ENCODE results near the gene HSPH1. TPM values are rescaled to one million over a fixed set of nuclear protein-coding genes. Genes with fewer than 3 reads are reported as not detected.

The HSPH1 gene
- total and polyA plus RNA-seq, 2 of the 8 experiments (the other 6 are each of a cell fraction or from before 2014, with no cell fraction given): 14.2 to 145 TPM

GRCh38 chr13:31195616-31196015 lies 33.9 kb upstream of the HSPH1 start:
- H2AFZ ChIP-seq (ENCODE audit: low read length): no peak overlapping the region
- CTCF ChIA-PET (ENCODE audit: partially characterized antibody): interaction anchor here (0.7 to 1.5 kb wide), 4 partner anchors 41 to 311 kb away, joined by 3 to 5 read pairs (median 4); no protein-coding TSS in a partner anchor
- H4K91ac ChIP-seq (replicated peaks; ENCODE audit: insufficient read length, low read length): no peak overlapping the region
- TF ChIP-seq RNF2 (IDR thresholded peaks at IDR 0.05; ENCODE audit: borderline replicate concordance, low read depth, low read length, missing control alignments, poor library complexity, severe bottlenecking) (no peak), CTBP2 (IDR thresholded peaks at IDR 0.05; ENCODE audit: borderline replicate concordance, insufficient read depth, insufficient read length, low read length) (no peak), CTCF (IDR thresholded peaks at IDR 0.05; ENCODE audit: control extremely low read depth in 1 of 3, insufficient read depth in 1 of 3, low read depth in 1 of 3, low read length in 3 of 3) (no peak), CBX8 (IDR thresholded peaks at IDR 0.05; ENCODE audit: borderline replicate concordance, low read depth, low read length) (no peak), ATF3 (IDR thresholded peaks at IDR 0.05; ENCODE audit: insufficient read depth, low read depth, low read length) (no peak), POLR2AphosphoS5 (IDR thresholded peaks at IDR 0.05; ENCODE audit: low read depth, low read length) (no peak), RBBP5 (IDR thresholded peaks at IDR 0.05; ENCODE audit: borderline replicate concordance, low read depth, low read length) (no peak), E2F6 (IDR thresholded peaks at IDR 0.05) (no peak), NRF1 (IDR thresholded peaks at IDR 0.05; ENCODE audit: low read depth, low read length) (no peak)

More at GRCh38 chr13:31195616-31196015, 33.9 kb upstream of the HSPH1 start:
- Histone ChIP-seq H3K9me3 (ENCODE audit: insufficient read depth in 2 of 2, low read depth in 1 of 2, low read length in 1 of 2) (no peaks in the 10 kb centered on the region), H3K9ac (replicated peaks in 1 of 4; ENCODE audit: extremely low read depth in 1 of 4, low read depth in 3 of 4, low read length in 3 of 4) (no peak overlapping the region), H3K36me3 (ENCODE audit: control insufficient read depth in 2 of 4, insufficient read depth in 4 of 4, low read length in 3 of 4) (no peaks in the 10 kb centered on the region), H3K4me3 (ENCODE audit: extremely low read depth in 1 of 4, insufficient read depth in 2 of 4, low read depth in 3 of 4, low read length in 4 of 4) (no peak overlapping the region), H3K18ac (ENCODE audit: extremely low read depth, low read length) (no peak overlapping the region), H3K27ac (ENCODE audit: low read depth, low read length) (no peak overlapping the region), H3K79me1 (ENCODE audit: low read depth, low read length) (no peaks in the 10 kb centered on the region), H2BK120ac (replicated peaks; ENCODE audit: low read depth, low read length) (no peak overlapping the region), H3K4me2 (ENCODE audit: insufficient read depth in 1 of 2, low read depth in 2 of 2, low read length in 2 of 2) (no peak overlapping the region), H3K14ac (ENCODE audit: insufficient read length) (no peak overlapping the region), H2AK5ac (ENCODE audit: low read depth, low read length) (no peak overlapping the region), H3K23me2 (ENCODE audit: low read depth, low read length) (no peaks in the 10 kb centered on the region), H3K4ac (replicated peaks; ENCODE audit: insufficient read length, low read depth, low read length) (no peak overlapping the region), H3K79me2 (ENCODE audit: control insufficient read depth in 1 of 2, insufficient read depth in 2 of 2, low read length in 2 of 2) (no peaks in the 10 kb centered on the region), H4K8ac (ENCODE audit: extremely low read depth, insufficient read depth, low read length) (no peak overlapping the region), H4K20me1 (replicated peaks in 1 of 2; ENCODE audit: control insufficient read depth in 1 of 2, insufficient read depth in 2 of 2, low read length in 2 of 2) (no peaks in the 10 kb centered on the region), H2BK12ac (ENCODE audit: low read depth, low read length) (no peak overlapping the region), H2BK20ac (ENCODE audit: low read length) (no peak overlapping the region), H3K56ac (replicated peaks; ENCODE audit: insufficient read length, low read depth, low read length) (no peak overlapping the region), H4K5ac (ENCODE audit: insufficient read length, low read depth, low read length) (no peak overlapping the region), H2BK5ac (ENCODE audit: low read depth, low read length) (no peak overlapping the region), H2BK15ac (ENCODE audit: low read length) (no peak overlapping the region), H3K23ac (ENCODE audit: insufficient read length) (no peak overlapping the region), H3K27me3 (replicated peaks in 1 of 4; ENCODE audit: control insufficient read depth in 3 of 4, extremely low read depth in 1 of 4, insufficient read depth in 3 of 4, low read length in 3 of 4) (no peaks in the 10 kb centered on the region), H3K4me1 (replicated peaks in 1 of 4; ENCODE audit: control insufficient read depth in 3 of 4, insufficient read depth in 4 of 4, low read length in 3 of 4) (peaks cover 0 to 2% (median 0%) of the 10 kb centered on the region in 4 experiments; a peak in 2 of 7 replicates)
- POLR2A ChIA-PET (ENCODE audit: partially characterized antibody): no interaction called here
- no peak for FAIRE-seq
- 90% methylated on average over 4 of the region's 4 CpGs; no CpG with 5 or more reads in 1 of the 2 experiments for WGBS, 2 experiments (ENCODE audit: extremely low coverage in 1 of 2, insufficient coverage in 1 of 2, insufficient read length in 1 of 2, insufficient replicate concordance in 2 of 2, low coverage in 1 of 2, low lambda C conversion rate in 2 of 2, missing lambda C conversion rate in 1 of 2)
- DNase-seq (ENCODE audit: low read depth in 1 of 2, low spot score in 2 of 2): no peak

All from H1 (cell line).